Fibroblast of villous mesenchyme (primary cell): ENCODE results near the gene PDSS1. TPM values are rescaled to one million over a fixed set of nuclear protein-coding genes. Genes with fewer than 3 reads are reported as not detected.

ENCODE experiments used
- DNase-seq: peaks from one replicate; pipeline ENCODE4 v3.0.0-alpha.2; 2010; ENCODE audit warnings: low read depth
- H3K4me3 ChIP-seq: 2 replicates; pipeline ENCODE4 v1.5.1; 2011; ENCODE audit warnings: low read depth, mild to moderate bottlenecking, low read length
- total RNA-seq: library from RNA; depleted of rRNA; stranded (reverse); fragments of >200 nt; gene quantifications from 2 replicates; pipeline ENCODE4 v1.2.3, GENCODE V29; 2012
- TF ChIP-seq, protein P1 (sequence below): IDR thresholded peaks from 2 replicates; pipeline ENCODE4 v1.5.1; 2012; ENCODE audit warnings: low read depth, mild to moderate bottlenecking, low read length; ENCODE audit not compliant: insufficient read depth

Gene PDSS1
- total RNA-seq, 1 donor: 6.0 TPM

DNA sequence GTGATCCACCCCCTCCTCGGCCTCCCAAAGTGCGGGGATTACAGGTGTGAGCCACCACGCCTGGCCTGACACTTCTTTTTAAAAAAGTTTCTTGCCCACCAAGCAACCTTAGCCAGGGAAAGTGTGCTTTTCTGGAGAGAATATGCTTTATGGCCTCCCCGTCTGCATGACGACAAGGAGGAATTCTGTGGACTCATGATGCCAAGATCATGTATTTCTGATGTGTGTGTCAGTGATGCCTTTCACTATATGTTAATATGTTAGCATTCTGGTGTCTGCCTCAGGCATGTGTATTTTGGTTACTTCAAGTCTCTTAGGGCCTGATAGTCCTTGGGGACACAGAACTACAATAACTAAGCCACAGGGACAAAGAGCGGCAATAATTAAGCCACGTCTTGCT lies 2.1 kb downstream of the PDSS1 start:
- TF ChIP-seq, protein P1, sequence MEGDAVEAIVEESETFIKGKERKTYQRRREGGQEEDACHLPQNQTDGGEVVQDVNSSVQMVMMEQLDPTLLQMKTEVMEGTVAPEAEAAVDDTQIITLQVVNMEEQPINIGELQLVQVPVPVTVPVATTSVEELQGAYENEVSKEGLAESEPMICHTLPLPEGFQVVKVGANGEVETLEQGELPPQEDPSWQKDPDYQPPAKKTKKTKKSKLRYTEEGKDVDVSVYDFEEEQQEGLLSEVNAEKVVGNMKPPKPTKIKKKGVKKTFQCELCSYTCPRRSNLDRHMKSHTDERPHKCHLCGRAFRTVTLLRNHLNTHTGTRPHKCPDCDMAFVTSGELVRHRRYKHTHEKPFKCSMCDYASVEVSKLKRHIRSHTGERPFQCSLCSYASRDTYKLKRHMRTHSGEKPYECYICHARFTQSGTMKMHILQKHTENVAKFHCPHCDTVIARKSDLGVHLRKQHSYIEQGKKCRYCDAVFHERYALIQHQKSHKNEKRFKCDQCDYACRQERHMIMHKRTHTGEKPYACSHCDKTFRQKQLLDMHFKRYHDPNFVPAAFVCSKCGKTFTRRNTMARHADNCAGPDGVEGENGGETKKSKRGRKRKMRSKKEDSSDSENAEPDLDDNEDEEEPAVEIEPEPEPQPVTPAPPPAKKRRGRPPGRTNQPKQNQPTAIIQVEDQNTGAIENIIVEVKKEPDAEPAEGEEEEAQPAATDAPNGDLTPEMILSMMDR: no peak
- DNase-seq: no peak
- no peak overlapping the region for H3K4me3 ChIP-seq

DNA sequence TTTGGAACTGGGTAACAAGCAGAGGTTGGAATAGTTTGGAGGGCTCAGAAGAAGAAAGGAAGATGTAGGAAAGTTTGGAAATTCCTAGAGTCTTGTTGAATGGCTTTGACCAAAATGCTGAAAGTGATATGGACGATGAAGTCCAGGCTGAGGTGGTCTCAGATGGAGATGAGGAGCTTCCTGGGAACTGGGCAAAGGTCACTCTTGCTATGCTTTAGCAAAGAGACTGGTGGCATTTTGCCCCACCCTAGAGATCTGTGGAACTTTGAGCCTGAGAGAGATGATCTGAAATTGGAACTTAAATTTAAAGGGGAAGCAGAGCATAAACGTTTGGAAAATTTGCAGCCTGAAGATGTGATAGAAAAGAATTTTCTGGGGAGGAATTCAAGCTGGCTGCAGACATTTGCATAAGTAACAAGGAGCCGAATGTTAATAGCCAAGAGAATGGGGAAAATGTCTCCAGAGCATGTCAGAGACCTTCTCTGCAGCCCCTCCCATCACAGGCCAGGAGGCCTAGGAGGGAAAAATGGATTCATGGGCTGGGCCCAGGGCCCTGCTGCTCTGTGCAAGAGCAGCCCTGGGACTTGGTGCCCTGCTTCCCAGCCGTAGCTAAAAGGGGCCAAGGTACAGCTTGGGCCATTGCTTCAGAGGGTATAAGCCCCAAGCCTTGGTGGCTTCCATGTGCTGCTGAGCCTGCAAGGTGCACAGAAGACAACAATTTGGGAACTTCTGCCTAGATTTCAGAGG lies 3.6 kb downstream of the PDSS1 start:
- H3K4me3 ChIP-seq: no peak overlapping the region
- DNase-seq: no peak
- TF ChIP-seq, protein P1: no peak

DNA sequence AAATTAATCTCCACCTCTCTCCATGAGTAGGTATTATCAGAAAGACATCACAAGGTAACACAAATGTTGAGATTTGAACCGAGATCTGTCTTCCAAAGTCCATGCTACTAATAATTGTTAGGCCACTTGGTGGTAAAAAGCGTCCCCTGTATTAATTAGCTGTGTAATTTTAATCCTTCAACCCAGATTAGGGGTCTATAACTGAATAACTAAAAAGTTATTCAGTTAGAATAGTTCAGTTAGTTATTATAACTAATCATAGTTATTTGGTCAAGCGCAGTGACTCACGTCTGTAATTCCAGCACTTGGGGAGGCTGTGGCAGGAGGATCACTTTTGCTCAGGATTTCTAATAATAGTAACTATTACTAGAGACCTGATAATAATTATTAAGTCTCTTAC lies 5.6 kb downstream of the PDSS1 start:
- DNase-seq: no peak
- TF ChIP-seq, protein P1: no peak
- H3K4me3 ChIP-seq: no peak overlapping the region

DNA sequence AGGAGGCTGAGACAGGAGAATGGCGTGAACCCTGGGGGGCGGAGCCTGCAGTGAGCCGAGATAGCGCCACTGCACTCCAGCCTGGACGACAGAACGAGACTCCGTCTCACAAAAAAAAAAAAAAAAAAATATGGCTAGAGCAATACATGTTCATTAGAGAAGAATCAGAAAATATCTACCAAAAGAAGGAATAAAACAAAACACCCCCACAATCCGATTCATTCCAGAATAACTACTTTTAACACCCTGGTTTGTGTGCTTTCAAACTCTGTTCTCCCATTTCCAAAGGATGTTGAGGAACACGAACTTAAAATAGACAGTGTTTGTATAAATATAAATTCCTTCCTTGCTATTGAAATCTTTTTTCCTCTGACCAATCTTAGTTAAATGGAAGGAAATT lies 6.5 kb downstream of the PDSS1 start:
- DNase-seq: no peak
- TF ChIP-seq, protein P1: no peak
- H3K4me3 ChIP-seq: no peak overlapping the region

DNA sequence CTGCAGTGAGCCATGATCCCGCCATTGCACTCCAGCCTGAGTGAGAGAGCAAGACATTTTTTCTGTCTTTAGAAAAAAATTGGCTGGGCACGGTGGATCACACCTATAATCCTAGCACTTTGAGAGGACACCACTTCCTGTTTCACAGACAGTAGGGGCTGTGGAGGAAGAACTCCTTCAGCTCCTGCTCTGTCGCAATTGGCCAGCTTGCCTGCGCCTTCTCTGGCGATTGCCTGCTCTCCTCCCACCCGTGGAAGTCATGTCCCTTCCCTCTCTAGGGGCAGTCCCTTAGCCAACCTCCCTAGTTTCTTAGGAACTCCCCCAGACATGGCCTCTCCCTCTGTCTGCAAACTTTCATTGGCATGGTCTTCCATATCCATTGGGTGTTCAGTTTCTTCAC lies 8.7 kb downstream of the PDSS1 start:
- H3K4me3 ChIP-seq: no peak overlapping the region
- DNase-seq: no peak
- TF ChIP-seq, protein P1: no peak

DNA sequence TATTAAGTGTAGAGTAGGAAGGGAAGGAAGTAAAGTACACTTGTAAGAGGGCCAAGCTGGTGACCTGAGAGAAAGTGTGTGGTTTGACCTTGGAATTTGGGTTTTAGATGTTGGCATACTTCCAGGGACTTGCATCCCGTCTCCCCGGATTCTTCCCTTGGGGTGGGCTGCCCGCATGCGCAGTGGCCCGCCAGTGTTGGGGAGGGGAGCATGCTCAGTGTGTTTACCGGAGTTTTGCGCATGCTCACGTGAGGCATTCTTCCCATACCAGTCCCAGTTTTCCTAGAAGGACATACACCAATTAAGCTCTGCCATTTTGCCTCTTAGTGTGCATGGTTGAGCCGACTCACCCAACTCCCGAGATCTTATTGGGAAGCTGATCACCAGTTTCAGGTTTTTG lies 9.4 kb downstream of the PDSS1 start:
- TF ChIP-seq, protein P1: no peak
- no peak for DNase-seq
- H3K4me3 ChIP-seq: no peak overlapping the region

DNA sequence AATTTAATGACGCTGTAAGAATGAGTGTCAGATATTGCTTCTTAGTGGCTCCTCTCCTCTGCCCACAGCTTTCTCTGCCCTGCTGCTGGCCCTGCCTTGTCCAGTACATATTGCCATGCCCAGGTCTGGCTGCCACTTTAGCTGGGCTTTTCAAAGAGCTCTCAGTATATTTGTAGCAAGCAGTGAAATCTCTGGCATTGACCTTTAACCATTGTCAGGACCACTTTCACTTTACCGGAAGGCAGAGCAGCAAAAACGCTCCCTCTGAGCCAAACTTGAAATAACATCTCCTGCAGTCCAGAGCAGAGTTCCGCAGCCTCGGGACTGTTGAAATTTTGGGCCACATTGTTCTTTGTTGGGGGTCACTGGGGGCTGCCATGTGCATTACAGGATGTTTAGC lies 13.8 kb downstream of the PDSS1 start:
- H3K4me3 ChIP-seq: no peak overlapping the region
- DNase-seq: no peak
- TF ChIP-seq, protein P1: no peak
